Measurements from ENCODE around the gene BLNK. TPM values are rescaled to one million over a fixed set of nuclear protein-coding genes. Genes with fewer than 3 reads are reported as not detected.

BLNK gene
- total RNA-seq, 1 donor from 2014 or later = not detected

DNA sequence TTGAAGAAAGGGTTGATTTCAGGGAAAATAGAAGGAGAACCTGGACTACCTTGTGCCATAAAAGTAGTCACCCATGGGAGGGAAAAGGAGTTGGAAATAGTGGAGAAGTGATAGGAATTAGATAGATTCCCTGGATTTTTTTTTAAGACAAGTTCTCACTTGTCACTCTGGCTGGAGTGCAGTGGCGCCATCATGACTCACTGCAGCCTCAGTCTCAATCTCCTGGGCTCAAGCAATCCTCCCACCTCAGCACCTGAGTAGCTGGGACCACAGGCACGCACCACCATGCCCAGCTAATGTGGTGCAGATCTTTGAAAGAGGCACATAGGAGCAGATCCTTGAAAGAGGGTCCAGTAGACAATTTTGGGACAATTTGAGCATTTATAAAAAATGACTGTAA lies 9.5 kb upstream of the BLNK start:
- TF ChIP-seq, protein P1, sequence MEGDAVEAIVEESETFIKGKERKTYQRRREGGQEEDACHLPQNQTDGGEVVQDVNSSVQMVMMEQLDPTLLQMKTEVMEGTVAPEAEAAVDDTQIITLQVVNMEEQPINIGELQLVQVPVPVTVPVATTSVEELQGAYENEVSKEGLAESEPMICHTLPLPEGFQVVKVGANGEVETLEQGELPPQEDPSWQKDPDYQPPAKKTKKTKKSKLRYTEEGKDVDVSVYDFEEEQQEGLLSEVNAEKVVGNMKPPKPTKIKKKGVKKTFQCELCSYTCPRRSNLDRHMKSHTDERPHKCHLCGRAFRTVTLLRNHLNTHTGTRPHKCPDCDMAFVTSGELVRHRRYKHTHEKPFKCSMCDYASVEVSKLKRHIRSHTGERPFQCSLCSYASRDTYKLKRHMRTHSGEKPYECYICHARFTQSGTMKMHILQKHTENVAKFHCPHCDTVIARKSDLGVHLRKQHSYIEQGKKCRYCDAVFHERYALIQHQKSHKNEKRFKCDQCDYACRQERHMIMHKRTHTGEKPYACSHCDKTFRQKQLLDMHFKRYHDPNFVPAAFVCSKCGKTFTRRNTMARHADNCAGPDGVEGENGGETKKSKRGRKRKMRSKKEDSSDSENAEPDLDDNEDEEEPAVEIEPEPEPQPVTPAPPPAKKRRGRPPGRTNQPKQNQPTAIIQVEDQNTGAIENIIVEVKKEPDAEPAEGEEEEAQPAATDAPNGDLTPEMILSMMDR (IDR thresholded peaks at IDR 0.05) = no peak
- no peak overlapping the region for H3K4me3 Mint-ChIP-seq (ENCODE audit: unreplicated experiment)
- H3K4me1 Mint-ChIP-seq (ENCODE audit: low read depth) = no peaks in the 10 kb centered on the region
- H3K27me3 Mint-ChIP-seq (ENCODE audit: low read depth) = peaks cover 23% of the 10 kb centered on the region
- no peaks in the 10 kb centered on the region for H3K36me3 Mint-ChIP-seq (ENCODE audit: low read depth)
- DNase-seq (ENCODE audit: low spot score) = no peak
- no peaks in the 10 kb centered on the region for H3K9me3 Mint-ChIP-seq (ENCODE audit: low read depth)
- H3K27ac Mint-ChIP-seq (ENCODE audit: unreplicated experiment) = no peak overlapping the region

DNA sequence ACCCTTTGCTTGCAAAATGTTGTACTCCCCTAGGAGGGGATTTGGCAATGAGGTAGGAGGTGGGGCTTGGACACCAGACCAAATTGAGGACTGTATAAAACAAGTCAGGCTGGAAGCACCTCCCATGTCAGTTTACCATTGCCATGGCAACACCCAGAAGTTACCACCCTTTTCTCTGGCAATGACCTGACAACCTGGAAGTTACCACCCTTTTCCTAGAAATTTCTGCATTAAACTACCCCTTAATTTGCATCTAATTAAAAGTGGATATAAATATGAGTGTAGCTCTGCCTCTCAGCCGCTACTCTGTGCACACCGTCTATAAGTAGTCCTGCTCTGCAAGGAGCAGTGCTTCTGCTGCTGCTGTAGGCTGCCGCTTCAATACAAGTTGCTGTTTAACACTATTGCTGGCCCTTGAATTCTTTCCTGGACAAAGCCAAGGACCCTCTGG lies 7.8 kb upstream of the BLNK start:
- Mint-ChIP-seq H3K4me1 (ENCODE audit: low read depth) (no peaks in the 10 kb centered on the region), H3K9me3 (ENCODE audit: low read depth) (no peaks in the 10 kb centered on the region), H3K27ac (ENCODE audit: unreplicated experiment) (no peak overlapping the region), H3K27me3 (ENCODE audit: low read depth) (peaks cover 21% of the 10 kb centered on the region), H3K36me3 (ENCODE audit: low read depth) (no peaks in the 10 kb centered on the region), H3K4me3 (ENCODE audit: unreplicated experiment) (no peak overlapping the region)
- no peak for DNase-seq (ENCODE audit: low spot score)
- TF ChIP-seq, protein P1 (IDR thresholded peaks at IDR 0.05) = no peak

DNA sequence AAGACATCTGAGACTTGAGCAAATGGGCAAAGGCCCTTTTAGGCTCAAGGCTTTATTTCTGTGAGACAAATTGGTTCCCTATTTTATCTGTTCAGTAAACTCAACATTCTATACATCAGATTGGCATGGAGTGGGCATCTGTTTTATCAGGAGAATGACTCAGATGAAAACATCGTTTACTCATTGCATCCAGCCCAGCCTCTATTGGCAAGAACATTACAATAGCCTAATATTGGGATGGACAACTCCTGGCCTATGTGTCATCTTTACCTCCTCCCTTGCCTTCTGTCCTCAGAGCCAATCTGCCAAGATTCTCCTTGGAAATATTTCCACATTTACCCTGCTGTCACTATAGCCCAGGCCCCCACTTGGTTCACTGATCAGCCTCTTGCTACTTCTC lies 5.5 kb upstream of the BLNK start:
- Mint-ChIP-seq H3K27ac (ENCODE audit: unreplicated experiment) (no peak overlapping the region), H3K27me3 (ENCODE audit: low read depth) (peaks cover 26% of the 10 kb centered on the region), H3K4me1 (ENCODE audit: low read depth) (no peaks in the 10 kb centered on the region), H3K36me3 (ENCODE audit: low read depth) (no peaks in the 10 kb centered on the region), H3K9me3 (ENCODE audit: low read depth) (no peaks in the 10 kb centered on the region), H3K4me3 (ENCODE audit: unreplicated experiment) (no peak overlapping the region)
- TF ChIP-seq, protein P1 (IDR thresholded peaks at IDR 0.05) = no peak
- no peak for DNase-seq (ENCODE audit: low spot score)

DNA sequence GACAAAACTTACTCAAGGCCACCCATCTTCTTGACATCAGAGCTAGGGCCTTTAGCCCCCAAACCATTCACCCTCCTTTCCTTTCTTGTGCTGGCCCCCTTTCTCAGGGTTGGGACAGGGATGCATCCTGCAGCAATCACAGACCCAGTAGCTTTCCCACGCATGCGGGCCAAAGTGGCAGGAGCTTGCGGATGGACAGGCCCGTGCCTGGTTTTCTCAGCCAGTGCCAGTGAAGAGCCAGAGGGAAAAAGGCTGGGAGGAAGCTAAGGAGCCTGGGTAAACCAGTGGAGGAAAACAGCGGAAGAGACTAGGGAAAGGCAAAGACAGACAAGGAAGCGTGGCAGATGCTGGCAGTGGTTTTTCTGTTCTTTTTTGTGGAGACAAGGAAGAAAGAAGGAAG lies 5.1 kb upstream of the BLNK start:
- Mint-ChIP-seq H3K27me3 (ENCODE audit: low read depth) (peaks cover 24% of the 10 kb centered on the region), H3K4me1 (ENCODE audit: low read depth) (peaks cover under 1% of the 10 kb centered on the region), H3K36me3 (ENCODE audit: low read depth) (no peaks in the 10 kb centered on the region), H3K9me3 (ENCODE audit: low read depth) (no peaks in the 10 kb centered on the region), H3K27ac (ENCODE audit: unreplicated experiment) (no peak overlapping the region), H3K4me3 (ENCODE audit: unreplicated experiment) (no peak overlapping the region)
- no peak for DNase-seq (ENCODE audit: low spot score)
- TF ChIP-seq, protein P1 (IDR thresholded peaks at IDR 0.05) = no peak

DNA sequence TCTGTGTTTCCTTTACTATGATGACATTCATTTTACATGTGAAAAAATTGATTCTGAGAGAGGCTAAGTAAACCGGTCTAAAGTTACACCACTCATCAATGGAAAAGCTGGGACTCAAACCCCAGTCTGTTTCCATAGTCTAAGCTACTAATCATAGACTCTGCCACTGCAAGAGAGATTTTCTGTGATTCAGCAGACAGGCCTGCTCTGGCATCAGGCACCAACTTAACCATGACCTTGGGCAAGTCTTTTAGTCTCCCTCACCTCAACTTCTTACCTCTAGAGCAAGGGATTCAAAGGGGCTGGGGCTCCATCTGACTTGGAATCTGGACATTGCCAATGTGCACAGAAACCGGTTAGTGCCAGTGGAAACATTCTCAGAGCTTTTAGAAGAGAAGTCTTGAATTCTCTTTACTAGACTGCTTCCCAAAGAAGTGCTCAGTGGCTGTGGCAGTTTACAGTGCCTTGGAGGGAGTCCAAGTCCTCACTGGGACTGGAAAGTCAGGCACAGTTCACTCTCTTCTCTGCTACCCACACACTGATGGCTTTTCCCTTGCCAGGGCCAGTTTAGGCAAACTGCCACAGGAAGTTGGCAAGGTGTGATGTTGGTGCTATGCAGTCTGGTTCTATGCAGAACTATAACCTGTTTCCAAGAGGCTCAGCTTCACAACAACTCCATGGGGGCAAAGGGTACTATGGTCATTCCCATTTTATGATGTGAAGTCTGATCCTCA lies 4.5 kb upstream of the BLNK start:
- no peak overlapping the region for H3K27ac Mint-ChIP-seq (ENCODE audit: unreplicated experiment)
- H3K27me3 Mint-ChIP-seq (ENCODE audit: low read depth) = peaks cover 24% of the 10 kb centered on the region
- TF ChIP-seq, protein P1 (IDR thresholded peaks at IDR 0.05) = no peak
- H3K36me3 Mint-ChIP-seq (ENCODE audit: low read depth) = no peaks in the 10 kb centered on the region
- no peak for DNase-seq (ENCODE audit: low spot score)
- no peak overlapping the region for H3K4me3 Mint-ChIP-seq (ENCODE audit: unreplicated experiment)
- no peaks in the 10 kb centered on the region for H3K9me3 Mint-ChIP-seq (ENCODE audit: low read depth)
- H3K4me1 Mint-ChIP-seq (ENCODE audit: low read depth) = peaks cover 4% of the 10 kb centered on the region

Data from chondrocyte (in vitro differentiated cells).